Choroid plexus epithelial cell (primary cell): ENCODE results near the gene ALDH5A1.

Source experiments
- DNase-seq: peaks from one replicate; pipeline ENCODE4 v3.0.0-alpha.2; 2010; ENCODE audit warnings: low read depth
- H3K4me3 ChIP-seq: 2 replicates; pipeline ENCODE4 v1.5.1; 2011; ENCODE audit warnings: low read depth, mild to moderate bottlenecking, control low read depth, low read length, moderate library complexity
- TF ChIP-seq, protein P1 (sequence below): conservative IDR thresholded peaks from 2 replicates; pipeline ENCODE4 v1.5.1; 2011; ENCODE audit warnings: low read depth, mild to moderate bottlenecking, control low read depth, inconsistent platforms, low read length, moderate library complexity

The ALDH5A1 gene

GRCh38 chr6:24469811-24470210 is 25.0 kb upstream of the ALDH5A1 start:
- no peak for DNase-seq
- TF ChIP-seq, protein P1, sequence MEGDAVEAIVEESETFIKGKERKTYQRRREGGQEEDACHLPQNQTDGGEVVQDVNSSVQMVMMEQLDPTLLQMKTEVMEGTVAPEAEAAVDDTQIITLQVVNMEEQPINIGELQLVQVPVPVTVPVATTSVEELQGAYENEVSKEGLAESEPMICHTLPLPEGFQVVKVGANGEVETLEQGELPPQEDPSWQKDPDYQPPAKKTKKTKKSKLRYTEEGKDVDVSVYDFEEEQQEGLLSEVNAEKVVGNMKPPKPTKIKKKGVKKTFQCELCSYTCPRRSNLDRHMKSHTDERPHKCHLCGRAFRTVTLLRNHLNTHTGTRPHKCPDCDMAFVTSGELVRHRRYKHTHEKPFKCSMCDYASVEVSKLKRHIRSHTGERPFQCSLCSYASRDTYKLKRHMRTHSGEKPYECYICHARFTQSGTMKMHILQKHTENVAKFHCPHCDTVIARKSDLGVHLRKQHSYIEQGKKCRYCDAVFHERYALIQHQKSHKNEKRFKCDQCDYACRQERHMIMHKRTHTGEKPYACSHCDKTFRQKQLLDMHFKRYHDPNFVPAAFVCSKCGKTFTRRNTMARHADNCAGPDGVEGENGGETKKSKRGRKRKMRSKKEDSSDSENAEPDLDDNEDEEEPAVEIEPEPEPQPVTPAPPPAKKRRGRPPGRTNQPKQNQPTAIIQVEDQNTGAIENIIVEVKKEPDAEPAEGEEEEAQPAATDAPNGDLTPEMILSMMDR: no peak
- H3K4me3 ChIP-seq: no peak overlapping the region

- no peak overlapping the region for H3K4me3 ChIP-seq
- TF ChIP-seq, protein P1: no peak
- DNase-seq: peak; percentile 15
Measured at GRCh38 chr6:24472181-24472580, 22.6 kb upstream of the ALDH5A1 start.

DNA sequence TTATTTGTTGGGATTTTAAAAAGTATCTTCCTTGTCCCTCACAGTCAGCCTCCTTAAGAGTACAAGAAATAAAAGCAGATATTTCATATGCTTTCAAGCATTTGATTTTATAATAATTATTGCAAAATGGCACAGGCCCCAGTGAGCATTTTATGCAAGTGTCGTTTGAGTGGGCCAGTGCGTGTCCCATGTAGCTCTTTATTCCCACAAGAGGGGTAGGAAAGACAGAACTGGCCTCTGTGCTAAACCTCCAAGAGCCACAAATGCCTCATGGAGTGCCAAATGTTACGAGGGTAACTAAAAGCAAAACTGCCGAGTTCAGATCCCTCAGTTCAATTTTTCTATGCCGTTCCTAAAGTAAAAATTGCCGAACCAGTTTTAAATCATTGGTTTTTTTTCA is 18.1 kb upstream of the ALDH5A1 start:
- DNase-seq: no peak

GRCh38 chr6:24477070-24477469 is 17.7 kb upstream of the ALDH5A1 start:
- no peak overlapping the region for H3K4me3 ChIP-seq
- no peak for DNase-seq
- TF ChIP-seq, protein P1: no peak

More for the DNA sequence above, 18.1 kb upstream of the ALDH5A1 start:
- TF ChIP-seq, protein P1: no peak
- H3K4me3 ChIP-seq: no peak overlapping the region

- TF ChIP-seq, protein P1: no peak
- DNase-seq: no peak
- no peak overlapping the region for H3K4me3 ChIP-seq
Measured at GRCh38 chr6:24478903-24479302, 15.9 kb upstream of the ALDH5A1 start.

DNA sequence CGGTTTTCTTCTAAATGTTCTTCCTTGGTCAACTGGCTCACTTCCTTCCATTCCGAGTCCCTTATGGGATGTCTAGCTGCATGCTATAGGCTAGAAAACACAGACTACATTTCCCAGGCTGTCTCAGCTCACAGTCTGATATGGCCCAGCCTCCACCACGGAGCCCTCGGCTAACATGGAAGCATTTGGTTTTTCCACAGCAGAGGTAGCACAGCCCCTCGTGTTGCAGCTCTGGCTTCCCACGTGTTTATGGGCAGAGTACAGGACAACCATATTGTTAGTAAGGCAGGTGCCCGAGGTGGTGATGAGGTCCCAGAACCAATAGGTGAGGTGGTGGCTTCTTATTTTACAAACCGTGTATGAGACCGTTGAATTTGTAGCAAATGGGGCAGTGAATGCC is 14.1 kb upstream of the ALDH5A1 start:
- no peak overlapping the region for H3K4me3 ChIP-seq
- DNase-seq: no peak
- TF ChIP-seq, protein P1: no peak

GRCh38 chr6:24481449-24481848 is 13.3 kb upstream of the ALDH5A1 start:
- DNase-seq: peak; percentile 39
- no peak overlapping the region for H3K4me3 ChIP-seq
- TF ChIP-seq, protein P1: no peak
